Activated T-helper 2 cell treated with anti-CD3 and anti-CD28 coated beads, Interferon-gamma antibody, Interleukin-2, Interleukin-4, amounts not matched to agents 10 μg/mL and 5 μg/mL and 100 μg/mL, durations not matched to agents 14 hours and 24 hours and 36 hours (primary cell): Measurements from ENCODE around the gene CPLX3. TPM values are rescaled to one million over a fixed set of nuclear protein-coding genes. Genes with fewer than 3 reads are reported as not detected.

Experiments
- DNase-seq: peaks from one replicate; pipeline ENCODE4 v3.0.0; 2021; ENCODE audit warnings: low spot score
- H3K27ac Mint-ChIP-seq: one replicate; pipeline ENCODE4 v1.8.0; 2021; ENCODE audit warnings: mixed read lengths
- H3K27me3 Mint-ChIP-seq: one replicate; pipeline ENCODE4 v1.8.0; 2021; ENCODE audit warnings: low read depth, mixed read lengths
- H3K36me3 Mint-ChIP-seq: one replicate; pipeline ENCODE4 v1.8.0; 2021; ENCODE audit warnings: low read depth, mixed read lengths
- H3K4me1 Mint-ChIP-seq: one replicate; pipeline ENCODE4 v1.8.0; 2021; ENCODE audit warnings: low read depth, mixed read lengths
- H3K4me3 Mint-ChIP-seq: one replicate; pipeline ENCODE4 v1.8.0; 2021; ENCODE audit warnings: low read depth, mild to moderate bottlenecking, moderate library complexity, mixed read lengths
- H3K9me3 Mint-ChIP-seq: one replicate; pipeline ENCODE4 v1.8.0; 2021; ENCODE audit warnings: mixed read lengths
- intact Hi-C: fragments of 100-400 bp; cut with micrococcal nuclease; formaldehyde crosslinking; loops from one replicate; pipeline ENCODE4 v1.15.1; 2023
- total RNA-seq: library from RNA; stranded (reverse); gene quantifications from 2 replicates; pipeline ENCODE4 v1.2.3, GENCODE V29; 2022

CPLX3 gene
- total RNA-seq, 1 donor from 2014 or later, result 0.16 TPM

DNA sequence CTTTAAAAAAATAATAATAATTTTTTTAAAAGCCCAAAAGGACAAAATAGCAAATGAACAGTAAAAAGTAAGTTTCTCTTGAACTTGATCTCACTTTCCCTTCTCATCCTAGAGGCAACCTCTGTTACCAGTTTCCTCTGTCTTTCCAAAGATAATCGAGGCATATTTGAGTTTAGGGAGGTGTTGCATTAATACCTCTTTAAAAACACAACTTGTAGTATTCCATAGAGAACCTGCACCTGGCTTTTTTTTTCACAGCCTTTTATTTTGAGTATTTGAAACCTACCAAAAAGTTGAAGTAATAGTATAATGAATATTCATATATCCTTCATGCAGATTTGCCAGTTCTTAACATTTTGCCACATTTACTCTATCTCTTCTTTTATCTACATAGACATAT lies 35.4 kb upstream of the CPLX3 start:
- Mint-ChIP-seq H3K27ac (peak overlapping the region; percentile 84), H3K27me3 (no peaks in the 10 kb centered on the region), H3K4me3 (peak overlapping the region; percentile 28), H3K9me3 (no peaks in the 10 kb centered on the region), H3K4me1 (peaks cover 76% of the 10 kb centered on the region), H3K36me3 (peaks cover 59% of the 10 kb centered on the region)
- no peak for DNase-seq
- intact Hi-C loops, result no loop called here

DNA sequence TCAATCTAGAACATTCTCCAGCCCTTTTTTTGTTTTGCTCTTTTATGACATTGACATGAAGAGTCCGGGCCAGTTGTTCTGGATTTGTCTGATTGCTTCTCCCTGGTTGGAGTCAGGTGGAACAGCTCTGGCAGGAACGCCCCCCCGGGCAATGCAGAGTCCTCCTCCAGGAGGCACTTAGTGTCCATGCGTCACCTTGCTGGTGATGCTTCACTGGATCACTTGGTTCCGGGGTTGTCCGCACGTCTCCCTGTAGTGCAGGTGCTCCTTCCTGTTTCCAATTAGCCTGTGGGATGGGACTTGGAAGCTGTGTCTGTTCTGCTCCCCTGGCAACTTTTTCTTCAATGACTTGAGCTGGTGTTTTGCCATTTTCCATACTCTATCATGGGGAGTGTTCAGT lies 34.8 kb upstream of the CPLX3 start:
- no peak for DNase-seq
- intact Hi-C loops, result no loop called here
- Mint-ChIP-seq H3K27ac (peak overlapping the region; percentile 84), H3K4me1 (peaks cover 78% of the 10 kb centered on the region), H3K36me3 (peaks cover 60% of the 10 kb centered on the region), H3K4me3 (peak overlapping the region; percentile 59), H3K9me3 (no peaks in the 10 kb centered on the region), H3K27me3 (no peaks in the 10 kb centered on the region)

DNA sequence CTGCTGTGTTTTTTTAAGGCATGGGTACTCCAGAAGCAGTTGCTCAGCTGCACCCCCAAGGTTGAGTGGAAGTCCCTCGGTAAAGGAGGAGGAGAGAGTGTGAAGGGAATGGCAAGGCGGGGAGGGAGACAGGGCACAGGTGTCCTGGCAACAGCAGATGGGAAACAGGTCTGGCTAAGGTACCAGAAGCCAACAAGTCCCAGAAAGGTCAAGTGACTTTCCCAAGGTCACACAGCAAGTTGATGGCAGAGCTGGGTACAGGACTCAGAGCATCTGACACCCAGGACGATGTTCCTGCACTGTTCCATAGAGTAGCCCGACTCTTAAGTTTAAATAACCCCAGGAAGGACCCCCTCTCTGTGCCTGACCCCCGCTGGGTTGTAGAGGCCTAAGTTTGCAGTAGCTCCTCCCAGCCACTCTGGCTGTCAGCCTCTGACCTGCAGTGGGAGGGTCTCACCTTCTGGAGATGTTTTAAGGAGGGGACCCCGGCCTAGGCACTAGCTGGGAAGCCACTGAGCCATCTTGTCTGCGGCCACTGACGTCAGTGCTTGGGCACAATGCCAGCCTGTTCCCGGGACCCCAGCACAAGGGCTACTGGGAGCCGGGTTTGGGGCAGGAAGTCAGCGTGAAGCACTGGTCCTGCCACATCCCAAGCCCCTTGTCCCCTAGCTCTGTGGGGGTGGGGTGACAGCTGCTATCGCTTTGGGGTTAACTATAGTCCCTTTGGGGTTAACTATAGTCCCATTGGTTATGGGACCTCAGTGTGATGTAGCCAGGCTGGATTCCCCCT lies 34.0 kb upstream of the CPLX3 start:
- peak overlapping the region; percentile 59 for H3K4me3 Mint-ChIP-seq
- no peak for DNase-seq
- peaks cover 73% of the 10 kb centered on the region for H3K4me1 Mint-ChIP-seq
- H3K27me3 Mint-ChIP-seq, result no peaks in the 10 kb centered on the region
- intact Hi-C loops, result no loop called here
- H3K27ac Mint-ChIP-seq, result peak overlapping the region; percentile 84
- no peaks in the 10 kb centered on the region for H3K9me3 Mint-ChIP-seq
- peaks cover 56% of the 10 kb centered on the region for H3K36me3 Mint-ChIP-seq

DNA sequence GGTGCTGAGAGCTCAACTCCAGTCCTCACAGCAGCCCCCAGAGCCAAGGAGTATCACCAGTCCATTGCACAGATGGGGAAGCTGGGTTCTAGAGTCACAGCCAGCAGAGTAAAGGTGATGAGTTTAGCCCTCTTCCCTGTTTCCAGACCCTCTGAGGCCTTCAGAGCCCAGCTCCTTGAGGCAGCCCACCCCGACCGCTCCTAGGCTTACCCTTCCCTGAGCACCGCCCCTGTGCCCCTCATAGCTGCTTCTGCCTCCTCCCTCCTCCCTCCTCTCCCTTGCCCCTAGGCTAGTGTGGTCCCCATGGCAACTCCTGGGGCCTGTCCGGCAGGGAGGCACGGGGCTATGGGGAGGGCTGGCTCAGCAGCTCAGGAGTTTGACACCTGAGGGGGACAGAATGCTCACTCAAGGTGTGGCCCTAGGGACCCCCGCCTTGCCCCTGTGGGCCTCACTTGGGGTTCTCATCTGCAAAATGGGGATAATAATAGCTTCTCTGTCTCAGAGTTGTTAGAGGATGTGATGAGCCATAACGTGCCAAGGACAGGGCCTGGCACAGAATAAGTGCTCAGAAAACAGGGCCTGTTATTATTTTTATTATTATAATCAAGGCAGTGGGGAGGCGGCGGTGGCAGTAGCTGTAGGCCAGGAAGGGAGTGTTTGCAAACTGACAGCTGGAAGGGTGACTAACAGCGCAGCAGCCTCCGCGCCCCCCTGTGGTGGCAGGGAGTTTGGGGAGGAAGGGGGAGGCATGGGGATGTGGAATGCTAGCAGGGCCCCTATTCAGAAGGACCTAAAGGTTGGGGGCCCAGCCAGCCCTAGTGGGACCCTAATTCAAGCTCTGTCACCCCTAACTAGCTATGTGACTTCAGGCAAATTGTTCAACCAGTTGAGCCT lies 33.0 kb upstream of the CPLX3 start:
- no peaks in the 10 kb centered on the region for H3K9me3 Mint-ChIP-seq
- peaks cover 54% of the 10 kb centered on the region for H3K36me3 Mint-ChIP-seq
- peaks cover 67% of the 10 kb centered on the region for H3K4me1 Mint-ChIP-seq
- H3K27me3 Mint-ChIP-seq, result no peaks in the 10 kb centered on the region
- intact Hi-C loops, result no loop called here
- peak overlapping the region; percentile 67 for H3K27ac Mint-ChIP-seq
- no peak overlapping the region for H3K4me3 Mint-ChIP-seq
- DNase-seq, result peak; percentile 49

DNA sequence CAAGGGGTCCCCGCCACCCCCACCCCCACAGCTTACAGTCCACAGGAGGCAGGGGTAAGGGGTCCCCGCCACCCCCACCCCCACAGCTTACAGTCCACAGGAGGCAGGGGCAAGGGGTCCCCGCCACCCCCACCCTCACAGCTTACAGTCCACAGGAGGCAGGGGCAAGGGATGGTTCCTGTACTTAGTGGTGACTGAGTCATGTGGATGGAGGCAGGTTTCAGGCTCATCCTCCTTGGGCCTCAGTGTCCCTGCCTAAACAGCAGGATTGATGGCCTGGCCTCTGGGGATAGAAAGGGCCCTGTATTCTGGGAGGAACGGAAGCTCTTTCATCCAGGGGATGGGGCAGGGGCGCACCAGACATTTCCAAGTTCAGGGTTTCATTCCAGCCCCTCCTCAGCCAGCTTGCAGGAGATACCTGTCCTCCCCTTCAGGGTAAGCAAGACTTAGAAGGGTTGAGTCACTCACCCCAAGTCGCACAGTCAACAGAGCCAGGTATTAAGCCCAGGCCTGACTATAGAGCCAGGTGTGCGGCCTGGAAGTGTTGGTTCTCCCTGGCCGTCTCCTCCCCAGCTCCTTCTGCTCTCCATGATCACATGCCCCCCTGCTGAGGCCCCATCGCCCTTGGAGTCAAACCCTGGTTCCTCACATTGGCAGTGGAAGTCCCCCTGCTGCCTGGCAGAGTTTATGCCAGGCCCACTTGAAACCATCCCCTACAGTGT lies 32.0 kb upstream of the CPLX3 start:
- Mint-ChIP-seq H3K36me3 (peaks cover 53% of the 10 kb centered on the region), H3K9me3 (no peaks in the 10 kb centered on the region), H3K4me1 (peaks cover 65% of the 10 kb centered on the region), H3K27ac (peak overlapping the region; percentile 78), H3K4me3 (no peak overlapping the region), H3K27me3 (no peaks in the 10 kb centered on the region)
- intact Hi-C loops, result no loop called here
- no peak for DNase-seq

DNA sequence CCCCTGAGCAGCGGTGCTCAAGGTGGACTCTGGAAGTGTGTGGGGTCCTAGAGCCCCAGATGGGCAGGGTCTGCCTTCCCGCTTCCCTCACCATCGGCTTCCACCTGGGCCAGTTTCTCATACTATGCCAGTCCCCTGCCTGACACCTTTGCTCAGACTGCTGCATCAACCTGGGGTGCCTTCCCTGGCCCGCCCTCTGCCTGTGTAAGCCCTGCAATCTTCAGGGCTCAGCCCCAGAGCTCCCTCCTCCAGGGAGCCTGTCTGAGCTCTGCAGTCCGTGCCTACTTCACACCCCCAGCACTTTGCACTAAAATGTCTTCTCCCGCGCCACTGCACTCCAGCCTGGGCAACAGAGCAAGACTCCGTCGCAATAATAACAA lies 31.5 kb upstream of the CPLX3 start:
- no peak for DNase-seq

DNA sequence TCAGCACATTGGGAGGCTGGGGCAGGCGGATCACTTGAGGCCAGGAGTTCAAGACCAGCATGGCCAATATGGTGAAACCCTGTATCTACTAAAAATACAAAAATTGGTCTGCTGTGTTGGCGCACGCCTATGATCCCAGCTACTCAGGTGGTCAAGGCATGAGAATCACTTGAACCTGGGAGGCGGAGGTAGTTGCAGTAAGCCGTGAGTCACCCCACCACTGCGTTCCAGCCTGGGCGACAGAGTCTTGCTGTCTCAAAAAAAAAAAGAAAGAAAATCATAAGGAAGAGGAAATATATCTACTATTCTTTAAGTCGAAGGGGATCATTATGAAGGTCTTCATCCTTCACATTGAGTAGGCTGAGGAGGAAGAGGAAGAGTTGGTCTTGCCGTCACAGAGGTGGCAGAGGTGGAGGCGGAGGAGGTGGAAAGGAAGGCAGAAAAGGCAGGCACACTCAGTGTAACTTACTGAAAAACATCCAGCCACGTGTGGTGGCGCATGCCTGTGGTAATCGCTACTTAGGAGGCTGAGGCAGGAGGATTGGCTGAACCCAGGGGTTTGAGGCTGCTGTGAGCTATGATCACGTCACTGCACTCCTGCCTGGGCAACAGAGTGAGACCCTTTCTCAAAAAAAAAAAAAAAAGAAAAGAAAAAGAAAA lies 30.3 kb upstream of the CPLX3 start:
- peaks cover 57% of the 10 kb centered on the region for H3K36me3 Mint-ChIP-seq
- H3K4me1 Mint-ChIP-seq, result peaks cover 60% of the 10 kb centered on the region
- H3K4me3 Mint-ChIP-seq, result peak overlapping the region; percentile 45
- intact Hi-C loops, result no loop called here
- H3K27me3 Mint-ChIP-seq, result no peaks in the 10 kb centered on the region
- no peak for DNase-seq
- peak overlapping the region; percentile 95 for H3K27ac Mint-ChIP-seq
- no peaks in the 10 kb centered on the region for H3K9me3 Mint-ChIP-seq

More for the DNA sequence above, 31.5 kb upstream of the CPLX3 start:
- Mint-ChIP-seq H3K36me3 (peaks cover 54% of the 10 kb centered on the region), H3K9me3 (no peaks in the 10 kb centered on the region), H3K4me3 (no peak overlapping the region), H3K27ac (peak overlapping the region; percentile 78), H3K27me3 (no peaks in the 10 kb centered on the region), H3K4me1 (peaks cover 65% of the 10 kb centered on the region)
- intact Hi-C loops, result no loop called here

DNA sequence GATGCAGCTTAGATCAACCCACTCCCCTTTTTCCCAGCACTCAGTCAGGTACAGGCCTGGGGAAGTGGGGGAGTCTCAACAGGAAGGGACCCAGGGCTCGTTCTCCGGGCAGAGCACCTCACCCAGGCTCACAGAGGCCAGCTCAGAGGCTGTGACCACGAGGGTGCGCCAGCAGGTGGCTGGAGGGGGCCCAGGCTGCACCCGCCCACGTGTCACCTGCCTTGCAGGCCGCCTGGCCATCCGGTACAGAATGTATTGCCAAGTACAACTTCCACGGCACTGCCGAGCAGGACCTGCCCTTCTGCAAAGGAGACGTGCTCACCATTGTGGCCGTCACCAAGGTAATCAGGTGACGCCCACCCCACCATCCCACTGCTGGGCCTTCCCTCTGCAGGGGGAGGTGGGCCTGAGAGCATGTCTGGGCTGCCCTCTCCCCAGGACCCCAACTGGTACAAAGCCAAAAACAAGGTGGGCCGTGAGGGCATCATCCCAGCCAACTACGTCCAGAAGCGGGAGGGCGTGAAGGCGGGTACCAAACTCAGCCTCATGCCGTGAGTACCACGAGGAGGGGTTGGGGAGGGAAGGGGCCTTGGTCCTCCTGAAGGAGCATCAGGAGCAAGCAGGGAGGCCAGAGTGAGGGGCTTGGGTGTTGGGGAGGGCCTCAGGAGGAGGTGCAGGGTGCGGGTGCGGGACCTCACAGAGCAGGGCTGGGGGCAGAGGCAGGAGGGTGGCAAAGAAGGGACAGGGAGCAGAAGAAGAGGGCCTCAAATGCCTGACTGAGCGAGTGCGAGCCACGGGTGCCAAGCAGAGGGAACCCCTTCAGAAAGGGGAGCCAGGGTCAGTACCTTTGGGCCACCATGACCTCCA lies 27.8 kb upstream of the CPLX3 start:
- Mint-ChIP-seq H3K4me3 (no peak overlapping the region), H3K27me3 (no peaks in the 10 kb centered on the region), H3K9me3 (no peaks in the 10 kb centered on the region), H3K27ac (peak overlapping the region; percentile 81), H3K4me1 (peaks cover 38% of the 10 kb centered on the region), H3K36me3 (peaks cover 69% of the 10 kb centered on the region)
- no peak for DNase-seq
- intact Hi-C loops, result no loop called here

DNA sequence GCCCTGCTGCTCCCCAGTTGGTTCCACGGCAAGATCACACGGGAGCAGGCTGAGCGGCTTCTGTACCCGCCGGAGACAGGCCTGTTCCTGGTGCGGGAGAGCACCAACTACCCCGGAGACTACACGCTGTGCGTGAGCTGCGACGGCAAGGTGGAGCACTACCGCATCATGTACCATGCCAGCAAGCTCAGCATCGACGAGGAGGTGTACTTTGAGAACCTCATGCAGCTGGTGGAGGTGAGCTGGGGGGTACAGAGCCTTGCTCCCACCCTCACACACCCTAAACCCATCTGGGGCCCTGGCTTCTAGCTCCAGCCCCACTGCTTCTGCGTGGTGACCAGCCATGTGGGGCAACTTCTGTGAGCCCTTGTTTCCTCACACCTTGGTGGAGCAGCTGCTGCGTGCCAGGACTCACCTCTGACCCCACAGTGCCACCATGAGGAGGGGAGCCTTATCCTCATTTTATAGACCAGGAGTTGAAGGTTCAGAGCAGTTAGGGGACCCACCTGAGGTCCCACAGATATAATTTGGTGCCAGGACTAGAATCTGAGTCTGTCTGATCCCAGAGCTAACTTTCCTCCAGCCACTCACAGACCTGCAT lies 27.1 kb upstream of the CPLX3 start:
- intact Hi-C loops, result no loop called here
- peaks cover 76% of the 10 kb centered on the region for H3K36me3 Mint-ChIP-seq
- H3K9me3 Mint-ChIP-seq, result no peaks in the 10 kb centered on the region
- H3K4me3 Mint-ChIP-seq, result no peak overlapping the region
- H3K4me1 Mint-ChIP-seq, result peaks cover 36% of the 10 kb centered on the region
- H3K27me3 Mint-ChIP-seq, result no peaks in the 10 kb centered on the region
- no peak for DNase-seq
- peak overlapping the region; percentile 81 for H3K27ac Mint-ChIP-seq

DNA sequence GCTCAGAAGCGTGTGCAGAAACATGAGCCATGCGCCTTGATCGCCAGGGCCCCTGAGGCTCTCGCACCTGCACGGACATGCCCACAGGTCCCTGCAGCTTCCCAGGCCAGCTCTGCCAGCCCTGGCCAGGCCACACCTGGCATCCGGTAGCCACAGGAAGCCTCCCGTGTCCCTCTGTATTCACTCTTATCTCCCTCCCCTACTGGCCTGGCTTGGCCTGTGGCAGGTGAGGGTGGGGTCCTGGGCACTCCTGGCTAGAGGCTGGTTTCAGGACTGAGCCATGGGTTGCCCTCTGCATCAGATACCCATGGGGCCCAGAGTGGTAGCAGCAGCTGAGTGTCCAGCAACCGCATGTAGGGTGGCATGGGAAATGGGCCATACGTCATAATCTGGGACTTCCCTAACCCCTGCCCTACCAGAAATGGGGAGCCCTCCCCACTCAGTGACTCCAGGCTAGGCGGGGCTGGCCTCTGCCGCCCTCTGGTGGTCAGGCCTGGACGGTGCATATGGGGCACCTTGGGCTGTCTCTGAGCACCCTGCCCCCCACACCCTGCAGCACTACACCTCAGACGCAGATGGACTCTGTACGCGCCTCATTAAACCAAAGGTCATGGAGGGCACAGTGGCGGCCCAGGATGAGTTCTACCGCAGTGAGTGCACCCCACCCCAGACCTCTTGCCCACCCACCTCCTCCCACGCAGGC lies 26.4 kb upstream of the CPLX3 start:
- Mint-ChIP-seq H3K27me3 (no peaks in the 10 kb centered on the region), H3K4me3 (no peak overlapping the region), H3K27ac (peak overlapping the region; percentile 81), H3K4me1 (peaks cover 29% of the 10 kb centered on the region), H3K9me3 (no peaks in the 10 kb centered on the region), H3K36me3 (peaks cover 74% of the 10 kb centered on the region)
- DNase-seq, result peak; percentile 79
- intact Hi-C loops, result loop anchor here (1.0 kb wide), 1 partner anchor 29 kb away; no protein-coding TSS in a partner anchor

DNA sequence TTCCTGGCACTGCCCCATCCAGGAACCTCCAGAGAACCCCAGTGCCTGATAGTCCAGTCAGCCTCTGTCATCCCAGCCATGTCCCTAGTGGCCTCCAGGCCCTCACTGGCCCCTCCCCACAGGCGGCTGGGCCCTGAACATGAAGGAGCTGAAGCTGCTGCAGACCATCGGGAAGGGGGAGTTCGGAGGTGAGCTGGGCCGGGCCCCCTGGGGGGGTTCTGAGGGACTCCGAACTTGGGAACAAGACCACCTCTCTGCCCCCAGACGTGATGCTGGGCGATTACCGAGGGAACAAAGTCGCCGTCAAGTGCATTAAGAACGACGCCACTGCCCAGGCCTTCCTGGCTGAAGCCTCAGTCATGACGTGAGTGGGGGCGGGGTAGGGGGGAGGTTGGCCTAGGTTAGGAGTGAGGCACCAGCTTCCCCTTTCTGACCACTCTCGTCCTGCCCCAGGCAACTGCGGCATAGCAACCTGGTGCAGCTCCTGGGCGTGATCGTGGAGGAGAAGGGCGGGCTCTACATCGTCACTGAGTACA lies 25.8 kb upstream of the CPLX3 start:
- intact Hi-C loops, result loop anchor here (1.0 kb wide), 1 partner anchor 29 kb away; no protein-coding TSS in a partner anchor
- DNase-seq, result no peak
- Mint-ChIP-seq H3K36me3 (peaks cover 69% of the 10 kb centered on the region), H3K4me3 (no peak overlapping the region), H3K27me3 (no peaks in the 10 kb centered on the region), H3K4me1 (peaks cover 23% of the 10 kb centered on the region), H3K9me3 (no peaks in the 10 kb centered on the region), H3K27ac (no peak overlapping the region)
